PFSK-1 (cell line): ENCODE results near the gene S100P.

Experiments
- FOXP2 ChIP-seq: optimal IDR thresholded peaks from 2 replicates; pipeline ENCODE3; 2011; ENCODE audit warnings: borderline replicate concordance, control low read depth, inconsistent platforms; ENCODE audit not compliant: insufficient read depth; ENCODE audit errors: extremely low read length, extremely low read depth
- POLR2AphosphoS5 ChIP-seq: IDR thresholded peaks from 2 replicates; pipeline ENCODE4 v1.6.1; 2012; ENCODE audit warnings: low read depth, mild to moderate bottlenecking, control low read depth, low read length, moderate library complexity
- REST ChIP-seq, 2 experiments: IDR thresholded peaks; 2 replicates each; pipeline versions ENCODE4 v1.6.1 to v1.8.0; 2011 to 2012; ENCODE audit warnings: low read depth in 2 of 2, low read length in 2 of 2, control low read depth in 1 of 2, inconsistent platforms in 1 of 2, mild to moderate bottlenecking in 1 of 2, moderate library complexity in 1 of 2; ENCODE audit not compliant: insufficient read depth in 1 of 2
- SIN3A ChIP-seq: IDR thresholded peaks from 2 replicates; pipeline ENCODE4 v1.6.1; 2012; ENCODE audit warnings: mild to moderate bottlenecking, low read length, moderate library complexity, borderline replicate concordance; ENCODE audit not compliant: insufficient read depth
- TAF1 ChIP-seq: IDR thresholded peaks from 2 replicates; pipeline ENCODE4 v1.6.1; 2012; ENCODE audit warnings: low read length, control low read depth, borderline replicate concordance; ENCODE audit not compliant: insufficient read depth

The S100P gene

DNA sequence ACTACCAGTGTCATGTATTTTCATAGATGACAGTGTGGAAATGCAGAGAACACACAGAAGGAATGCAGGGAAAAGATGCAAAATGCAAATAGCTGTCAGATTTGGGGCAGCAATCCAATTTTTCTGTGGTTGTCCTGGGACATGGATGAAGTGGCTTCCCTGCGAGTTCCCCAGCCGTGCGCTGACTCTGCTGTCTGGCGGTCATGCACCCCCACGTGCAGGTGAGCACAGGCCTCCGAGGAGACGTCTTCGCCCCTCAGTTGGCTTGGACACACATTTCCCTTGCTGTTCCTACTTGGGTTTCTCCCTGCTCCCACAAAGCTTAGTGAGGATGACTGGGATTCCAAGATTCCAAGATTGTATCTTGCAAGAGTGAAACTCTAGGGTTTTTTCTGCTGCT is 46.7 kb downstream of the S100P start:
- no peak for TF ChIP-seq SIN3A
- no peak for TF ChIP-seq POLR2AphosphoS5
- TF ChIP-seq FOXP2, result no peak
- no peak for TF ChIP-seq REST (IDR thresholded peaks at IDR 0.05; ENCODE audit: insufficient read depth in 1 of 2, low read depth in 2 of 2, low read length in 2 of 2)
- TF ChIP-seq TAF1, result no peak

- TF ChIP-seq REST (IDR thresholded peaks at IDR 0.05; ENCODE audit: insufficient read depth in 1 of 2, low read depth in 2 of 2, low read length in 2 of 2) (no peak), TAF1 (no peak), SIN3A (no peak), FOXP2 (no peak), POLR2AphosphoS5 (no peak)
Observed at GRCh38 chr4:6742507-6742906, 48.8 kb downstream of the S100P start.

DNA sequence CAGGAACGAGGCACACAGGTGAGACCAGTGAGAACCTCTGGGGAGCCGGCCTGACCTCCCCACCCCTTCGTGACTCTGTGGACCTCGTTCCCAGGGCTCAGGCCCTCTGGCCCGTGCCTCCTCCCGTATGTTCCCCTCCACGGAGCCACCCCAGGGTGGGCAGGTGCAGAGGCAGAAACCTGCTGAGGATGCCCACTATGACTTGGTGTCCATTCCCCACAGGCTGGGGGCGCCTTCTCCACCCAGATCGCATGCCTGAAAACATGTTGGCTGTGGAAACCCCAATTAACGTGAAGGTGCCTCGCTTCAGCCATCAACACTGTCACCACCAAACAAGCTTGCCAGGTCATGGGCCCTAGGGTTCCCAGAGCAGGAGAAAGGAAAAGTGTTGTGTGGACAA is 49.3 kb downstream of the S100P start:
- no peak for TF ChIP-seq FOXP2
- no peak for TF ChIP-seq REST (IDR thresholded peaks at IDR 0.05; ENCODE audit: insufficient read depth in 1 of 2, low read depth in 2 of 2, low read length in 2 of 2)
- TF ChIP-seq TAF1, result no peak
- no peak for TF ChIP-seq POLR2AphosphoS5
